Panc1 (cell line): ENCODE results near the gene FSTL5.

ENCODE experiments used
- POLR2AphosphoS5 ChIP-seq: IDR thresholded peaks from 2 replicates; pipeline ENCODE4 v1.6.1; 2012; ENCODE audit warnings: mild to moderate bottlenecking, low read depth, low read length, moderate library complexity
- TCF7L2 ChIP-seq: IDR thresholded peaks from 2 replicates; pipeline ENCODE4 v1.6.1; 2011; ENCODE audit warnings: mild to moderate bottlenecking, low read depth, low read length, inconsistent platforms
- TF ChIP-seq, protein P1 (sequence below): fragments of 450-650 bp; IDR thresholded peaks from 2 replicates; pipeline ENCODE4 v1.5.1; 2017; ENCODE audit warnings: mild to moderate bottlenecking

GRCh38 chr4:161655148-161655547, 508.7 kb downstream of the FSTL5 start:
- TF ChIP-seq, protein P1, sequence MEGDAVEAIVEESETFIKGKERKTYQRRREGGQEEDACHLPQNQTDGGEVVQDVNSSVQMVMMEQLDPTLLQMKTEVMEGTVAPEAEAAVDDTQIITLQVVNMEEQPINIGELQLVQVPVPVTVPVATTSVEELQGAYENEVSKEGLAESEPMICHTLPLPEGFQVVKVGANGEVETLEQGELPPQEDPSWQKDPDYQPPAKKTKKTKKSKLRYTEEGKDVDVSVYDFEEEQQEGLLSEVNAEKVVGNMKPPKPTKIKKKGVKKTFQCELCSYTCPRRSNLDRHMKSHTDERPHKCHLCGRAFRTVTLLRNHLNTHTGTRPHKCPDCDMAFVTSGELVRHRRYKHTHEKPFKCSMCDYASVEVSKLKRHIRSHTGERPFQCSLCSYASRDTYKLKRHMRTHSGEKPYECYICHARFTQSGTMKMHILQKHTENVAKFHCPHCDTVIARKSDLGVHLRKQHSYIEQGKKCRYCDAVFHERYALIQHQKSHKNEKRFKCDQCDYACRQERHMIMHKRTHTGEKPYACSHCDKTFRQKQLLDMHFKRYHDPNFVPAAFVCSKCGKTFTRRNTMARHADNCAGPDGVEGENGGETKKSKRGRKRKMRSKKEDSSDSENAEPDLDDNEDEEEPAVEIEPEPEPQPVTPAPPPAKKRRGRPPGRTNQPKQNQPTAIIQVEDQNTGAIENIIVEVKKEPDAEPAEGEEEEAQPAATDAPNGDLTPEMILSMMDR: no peak
- TF ChIP-seq TCF7L2 (no peak), POLR2AphosphoS5 (no peak)
